ENCODE measurements around the gene PLAC9. TPM values are rescaled to one million over a fixed set of nuclear protein-coding genes. Genes with fewer than 3 reads are reported as not detected.

Gene PLAC9
- total RNA-seq, 1 experiment from 2014 or later = 7.3 TPM

DNA sequence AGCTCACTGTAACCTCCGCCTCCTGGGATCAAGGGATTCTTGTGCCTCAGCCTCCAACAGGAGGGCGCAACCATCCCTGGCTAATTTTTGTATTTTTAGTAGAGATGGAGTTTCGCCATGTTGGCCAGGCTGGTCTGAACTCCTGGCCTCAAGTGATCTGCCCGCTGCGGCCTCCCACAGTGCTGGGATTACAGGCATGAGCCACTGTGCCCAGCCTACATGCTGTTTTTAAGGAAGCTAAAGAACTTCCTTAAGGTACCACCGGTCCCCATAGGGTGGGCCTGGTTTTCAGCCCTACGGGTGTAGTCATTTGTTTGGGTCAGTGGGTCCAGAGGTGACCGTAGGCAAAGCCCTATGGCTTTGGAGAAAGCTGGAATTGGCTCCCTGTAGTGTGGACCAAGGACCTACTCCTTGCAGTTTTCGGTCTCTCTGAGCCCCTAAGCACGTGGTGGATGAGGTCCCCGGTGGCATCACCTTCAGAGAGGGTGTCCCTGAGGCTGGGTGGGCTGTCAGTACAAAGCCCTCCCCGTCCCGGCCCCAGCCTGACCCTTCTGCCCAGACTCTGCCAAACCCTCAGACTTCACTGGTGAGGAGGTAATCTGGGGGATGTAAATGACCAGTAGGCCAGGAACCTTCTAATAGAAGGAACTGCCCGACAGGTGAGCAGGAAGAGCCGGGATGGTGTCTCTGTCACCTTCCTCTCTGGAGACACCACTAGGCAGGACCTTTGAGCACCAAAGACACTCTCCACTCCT, 42.3 kb downstream of the PLAC9 start (continued):
- no peak for TF ChIP-seq JUN (CRISPR knock-in tag; IDR thresholded peaks at IDR 0.05)
- TF ChIP-seq, protein P1, sequence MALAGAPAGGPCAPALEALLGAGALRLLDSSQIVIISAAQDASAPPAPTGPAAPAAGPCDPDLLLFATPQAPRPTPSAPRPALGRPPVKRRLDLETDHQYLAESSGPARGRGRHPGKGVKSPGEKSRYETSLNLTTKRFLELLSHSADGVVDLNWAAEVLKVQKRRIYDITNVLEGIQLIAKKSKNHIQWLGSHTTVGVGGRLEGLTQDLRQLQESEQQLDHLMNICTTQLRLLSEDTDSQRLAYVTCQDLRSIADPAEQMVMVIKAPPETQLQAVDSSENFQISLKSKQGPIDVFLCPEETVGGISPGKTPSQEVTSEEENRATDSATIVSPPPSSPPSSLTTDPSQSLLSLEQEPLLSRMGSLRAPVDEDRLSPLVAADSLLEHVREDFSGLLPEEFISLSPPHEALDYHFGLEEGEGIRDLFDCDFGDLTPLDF (CRISPR knock-in tag; IDR thresholded peaks at IDR 0.05) = no peak

DNA sequence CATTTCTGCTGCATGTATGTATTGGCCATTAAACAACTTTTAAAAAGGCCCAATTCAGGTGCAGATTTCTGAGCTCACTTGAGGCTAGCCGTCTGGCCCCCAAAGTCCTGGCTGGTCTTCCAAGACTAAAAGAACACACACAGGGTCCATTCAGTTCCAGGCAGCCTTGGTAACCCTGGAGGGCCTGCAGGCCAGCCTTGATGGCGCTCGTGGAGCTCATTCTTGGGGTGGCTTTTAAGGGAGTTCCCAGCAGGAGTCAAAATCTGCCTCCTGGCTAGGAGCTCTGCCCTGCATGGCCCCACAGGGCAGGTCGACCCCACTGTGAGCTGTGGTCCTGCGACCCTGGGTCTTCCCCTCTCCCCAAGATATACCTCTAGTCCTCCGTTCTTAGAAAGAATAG, 44.0 kb downstream of the PLAC9 start:
- ChIA-PET CTCF (interaction anchor here (0.6 to 1.4 kb wide), 6 partner anchors 15 to 85 kb away, joined by 3 to 5 read pairs (median 3); no protein-coding TSS in a partner anchor), POLR2A (no interaction called here)
- no peak overlapping the region; the same call in 1 of the 2 replicates for H3K27ac Mint-ChIP-seq

DNA sequence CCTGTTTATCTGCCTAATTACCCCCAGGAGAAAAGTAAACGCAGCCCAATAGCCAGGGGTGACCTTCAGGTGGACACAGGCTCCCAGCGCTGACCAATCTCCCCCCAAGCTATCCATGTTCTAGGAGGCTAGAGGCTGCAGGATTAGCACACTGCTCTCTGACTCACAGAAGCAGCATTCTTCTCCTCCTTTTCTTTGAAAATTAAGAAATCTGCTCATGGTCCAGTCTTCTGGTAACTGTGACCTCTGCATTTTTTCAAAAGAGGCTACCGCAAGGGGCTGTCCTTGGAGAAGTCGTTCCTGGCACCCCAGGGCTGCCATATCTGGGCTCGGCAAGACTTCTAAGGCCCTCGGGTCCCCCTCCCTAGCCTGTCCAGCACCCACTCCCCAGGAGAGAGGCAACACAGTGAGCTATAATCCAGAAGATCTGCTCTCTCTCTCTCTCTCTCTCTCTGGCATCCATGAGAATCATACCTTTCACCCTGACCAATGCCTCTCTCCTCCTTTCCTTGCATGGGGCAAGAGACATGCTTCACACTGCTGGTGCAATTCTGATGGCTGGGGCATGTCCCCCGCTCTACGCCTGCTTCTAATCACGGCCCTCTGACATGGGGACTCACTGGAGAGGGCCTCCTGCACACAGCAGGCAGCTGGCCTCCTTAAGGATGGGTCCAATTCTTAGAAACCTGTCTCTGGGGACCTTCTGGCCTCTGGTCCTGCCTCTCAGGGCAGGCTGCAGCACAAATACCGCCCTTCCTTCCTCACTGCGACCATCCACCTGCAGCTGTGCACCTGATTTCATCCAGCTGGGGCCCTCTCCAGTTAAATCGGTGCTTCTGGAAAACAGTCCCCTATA, 45.5 kb downstream of the PLAC9 start:
- no peak for DNase-seq (ENCODE audit: low spot score)
- Mint-ChIP-seq H3K9me3 (no peaks in the 10 kb centered on the region), H3K27me3 (ENCODE audit: low read depth) (no peaks in the 10 kb centered on the region), H3K27ac (peak overlapping the region; percentile 91), H3K4me1 (peaks cover 23% of the 10 kb centered on the region), H3K36me3 (no peaks in the 10 kb centered on the region), H3K4me3 (no peak overlapping the region)
- POLR2A ChIA-PET = no interaction called here
- CTCF ChIA-PET = interaction anchor here (0.6 to 2.2 kb wide), 3 partner anchors 16 to 26 kb away, joined by 3 to 7 read pairs (median 5); no protein-coding TSS in a partner anchor
- TF ChIP-seq, protein P2, sequence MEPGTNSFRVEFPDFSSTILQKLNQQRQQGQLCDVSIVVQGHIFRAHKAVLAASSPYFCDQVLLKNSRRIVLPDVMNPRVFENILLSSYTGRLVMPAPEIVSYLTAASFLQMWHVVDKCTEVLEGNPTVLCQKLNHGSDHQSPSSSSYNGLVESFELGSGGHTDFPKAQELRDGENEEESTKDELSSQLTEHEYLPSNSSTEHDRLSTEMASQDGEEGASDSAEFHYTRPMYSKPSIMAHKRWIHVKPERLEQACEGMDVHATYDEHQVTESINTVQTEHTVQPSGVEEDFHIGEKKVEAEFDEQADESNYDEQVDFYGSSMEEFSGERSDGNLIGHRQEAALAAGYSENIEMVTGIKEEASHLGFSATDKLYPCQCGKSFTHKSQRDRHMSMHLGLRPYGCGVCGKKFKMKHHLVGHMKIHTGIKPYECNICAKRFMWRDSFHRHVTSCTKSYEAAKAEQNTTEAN (CRISPR knock-in tag; IDR thresholded peaks at IDR 0.05) = no peak
- TF ChIP-seq ZNF416 (CRISPR knock-in tag; IDR thresholded peaks at IDR 0.05) (no peak), NFYB (CRISPR knock-in tag; conservative IDR thresholded peaks at IDR 0.05; ENCODE audit: low read depth) (no peak), KAT7 (CRISPR knock-in tag; IDR thresholded peaks at IDR 0.05; ENCODE audit: borderline replicate concordance) (no peak)
- TF ChIP-seq, protein P3, sequence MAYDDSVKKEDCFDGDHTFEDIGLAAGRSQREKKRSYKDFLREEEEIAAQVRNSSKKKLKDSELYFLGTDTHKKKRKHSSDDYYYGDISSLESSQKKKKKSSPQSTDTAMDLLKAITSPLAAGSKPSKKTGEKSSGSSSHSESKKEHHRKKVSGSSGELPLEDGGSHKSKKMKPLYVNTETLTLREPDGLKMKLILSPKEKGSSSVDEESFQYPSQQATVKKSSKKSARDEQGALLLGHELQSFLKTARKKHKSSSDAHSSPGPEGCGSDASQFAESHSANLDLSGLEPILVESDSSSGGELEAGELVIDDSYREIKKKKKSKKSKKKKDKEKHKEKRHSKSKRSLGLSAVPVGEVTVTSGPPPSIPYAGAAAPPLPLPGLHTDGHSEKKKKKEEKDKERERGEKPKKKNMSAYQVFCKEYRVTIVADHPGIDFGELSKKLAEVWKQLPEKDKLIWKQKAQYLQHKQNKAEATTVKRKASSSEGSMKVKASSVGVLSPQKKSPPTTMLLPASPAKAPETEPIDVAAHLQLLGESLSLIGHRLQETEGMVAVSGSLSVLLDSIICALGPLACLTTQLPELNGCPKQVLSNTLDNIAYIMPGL (CRISPR knock-in tag; IDR thresholded peaks at IDR 0.05) = no peak
- TF ChIP-seq, protein P4, sequence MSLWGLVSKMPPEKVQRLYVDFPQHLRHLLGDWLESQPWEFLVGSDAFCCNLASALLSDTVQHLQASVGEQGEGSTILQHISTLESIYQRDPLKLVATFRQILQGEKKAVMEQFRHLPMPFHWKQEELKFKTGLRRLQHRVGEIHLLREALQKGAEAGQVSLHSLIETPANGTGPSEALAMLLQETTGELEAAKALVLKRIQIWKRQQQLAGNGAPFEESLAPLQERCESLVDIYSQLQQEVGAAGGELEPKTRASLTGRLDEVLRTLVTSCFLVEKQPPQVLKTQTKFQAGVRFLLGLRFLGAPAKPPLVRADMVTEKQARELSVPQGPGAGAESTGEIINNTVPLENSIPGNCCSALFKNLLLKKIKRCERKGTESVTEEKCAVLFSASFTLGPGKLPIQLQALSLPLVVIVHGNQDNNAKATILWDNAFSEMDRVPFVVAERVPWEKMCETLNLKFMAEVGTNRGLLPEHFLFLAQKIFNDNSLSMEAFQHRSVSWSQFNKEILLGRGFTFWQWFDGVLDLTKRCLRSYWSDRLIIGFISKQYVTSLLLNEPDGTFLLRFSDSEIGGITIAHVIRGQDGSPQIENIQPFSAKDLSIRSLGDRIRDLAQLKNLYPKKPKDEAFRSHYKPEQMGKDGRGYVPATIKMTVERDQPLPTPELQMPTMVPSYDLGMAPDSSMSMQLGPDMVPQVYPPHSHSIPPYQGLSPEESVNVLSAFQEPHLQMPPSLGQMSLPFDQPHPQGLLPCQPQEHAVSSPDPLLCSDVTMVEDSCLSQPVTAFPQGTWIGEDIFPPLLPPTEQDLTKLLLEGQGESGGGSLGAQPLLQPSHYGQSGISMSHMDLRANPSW (CRISPR knock-in tag; conservative IDR thresholded peaks at IDR 0.05; ENCODE audit: low read depth) = no peak
- no peak for ATAC-seq

More for the DNA sequence above, 44.0 kb downstream of the PLAC9 start:
- TF ChIP-seq ZBTB21 (CRISPR knock-in tag; IDR thresholded peaks at IDR 0.05; ENCODE audit: borderline replicate concordance) = no peak
- TF ChIP-seq ZNF416 (CRISPR knock-in tag; IDR thresholded peaks at IDR 0.05) = no peak
- TF ChIP-seq TEAD1 (CRISPR knock-in tag; IDR thresholded peaks at IDR 0.05) = no peak
- TF ChIP-seq ZNF138 (CRISPR knock-in tag; conservative IDR thresholded peaks at IDR 0.05) = no peak
- TF ChIP-seq, protein P5, sequence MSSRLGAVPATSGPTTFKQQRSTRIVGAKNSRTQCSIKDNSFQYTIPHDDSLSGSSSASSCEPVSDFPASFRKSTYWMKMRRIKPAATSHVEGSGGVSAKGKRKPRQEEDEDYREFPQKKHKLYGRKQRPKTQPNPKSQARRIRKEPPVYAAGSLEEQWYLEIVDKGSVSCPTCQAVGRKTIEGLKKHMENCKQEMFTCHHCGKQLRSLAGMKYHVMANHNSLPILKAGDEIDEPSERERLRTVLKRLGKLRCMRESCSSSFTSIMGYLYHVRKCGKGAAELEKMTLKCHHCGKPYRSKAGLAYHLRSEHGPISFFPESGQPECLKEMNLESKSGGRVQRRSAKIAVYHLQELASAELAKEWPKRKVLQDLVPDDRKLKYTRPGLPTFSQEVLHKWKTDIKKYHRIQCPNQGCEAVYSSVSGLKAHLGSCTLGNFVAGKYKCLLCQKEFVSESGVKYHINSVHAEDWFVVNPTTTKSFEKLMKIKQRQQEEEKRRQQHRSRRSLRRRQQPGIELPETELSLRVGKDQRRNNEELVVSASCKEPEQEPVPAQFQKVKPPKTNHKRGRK (CRISPR knock-in tag; IDR thresholded peaks at IDR 0.05; ENCODE audit: borderline replicate concordance) = no peak
- no peak for TF ChIP-seq ESRRA (CRISPR knock-in tag; IDR thresholded peaks at IDR 0.05; ENCODE audit: borderline replicate concordance)
- no peak for TF ChIP-seq SMAD3 (CRISPR knock-in tag; IDR thresholded peaks at IDR 0.05; ENCODE audit: borderline replicate concordance)
- TF ChIP-seq, protein P2 (CRISPR knock-in tag; IDR thresholded peaks at IDR 0.05) = no peak
- TF ChIP-seq, protein P6, sequence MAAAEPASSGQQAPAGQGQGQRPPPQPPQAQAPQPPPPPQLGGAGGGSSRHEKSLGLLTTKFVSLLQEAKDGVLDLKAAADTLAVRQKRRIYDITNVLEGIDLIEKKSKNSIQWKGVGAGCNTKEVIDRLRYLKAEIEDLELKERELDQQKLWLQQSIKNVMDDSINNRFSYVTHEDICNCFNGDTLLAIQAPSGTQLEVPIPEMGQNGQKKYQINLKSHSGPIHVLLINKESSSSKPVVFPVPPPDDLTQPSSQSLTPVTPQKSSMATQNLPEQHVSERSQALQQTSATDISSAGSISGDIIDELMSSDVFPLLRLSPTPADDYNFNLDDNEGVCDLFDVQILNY (CRISPR knock-in tag; IDR thresholded peaks at IDR 0.05) = no peak
- no peak for TF ChIP-seq KAT7 (CRISPR knock-in tag; IDR thresholded peaks at IDR 0.05; ENCODE audit: borderline replicate concordance)
- TF ChIP-seq TCF7 (CRISPR knock-in tag; IDR thresholded peaks at IDR 0.05; ENCODE audit: low read depth) = no peak
- Mint-ChIP-seq H3K9me3 (no peaks in the 10 kb centered on the region), H3K36me3 (no peaks in the 10 kb centered on the region), H3K4me3 (no peak overlapping the region), H3K27me3 (ENCODE audit: low read depth) (no peaks in the 10 kb centered on the region), H3K4me1 (peaks cover 30% of the 10 kb centered on the region)
- no peak for ATAC-seq
- DNase-seq (ENCODE audit: low spot score) = no peak

Data from WTC11 (cell line).